ENCODE measurements around the gene ATXN2. TPM values are rescaled to one million over a fixed set of nuclear protein-coding genes. Genes with fewer than 3 reads are reported as not detected.
"Not testable (repeated sequence)": the region's sequence is repeated elsewhere in the genome, so short reads cannot be mapped to it uniquely, and the experiment has no call there.

The ATXN2 gene
- total and polyA plus RNA-seq, 4 donors = 23.8 to 97.5 (median 49.4) TPM

GRCh38 chr12:111584959-111585358 lies 14.2 kb downstream of the ATXN2 start:
- intact Hi-C loops (cut with DNase I) = no loop called here
- no peak for ATAC-seq (ENCODE audit: low FRiP score)
- Histone ChIP-seq H3K27me3 (ENCODE audit: control insufficient read depth in 1 of 2, insufficient read depth in 2 of 2, low read length in 1 of 2) (no peaks in the 10 kb centered on the region), H3K36me3 (ENCODE audit: control insufficient read depth in 1 of 2, insufficient read depth in 2 of 2, low read length in 1 of 2) (no peaks in the 10 kb centered on the region), H3K4me3 (ENCODE audit: low read length in 2 of 2) (no peak overlapping the region), H3K9me3 (ENCODE audit: control insufficient read depth, low read length) (no peaks in the 10 kb centered on the region), H3K27ac (ENCODE audit: low read depth in 1 of 2, low read length in 2 of 2) (no peak overlapping the region), H3K4me1 (ENCODE audit: control insufficient read depth in 1 of 2, insufficient read depth in 2 of 2, low read length in 2 of 2) (no peaks in the 10 kb centered on the region)
- peak in 1 of 2 donors; percentile 14 for DNase-seq
- WGBS, 2 donors = 71 to 74% methylated on average over 4 of the region's 4 CpGs

- DNase-seq; H3K9me3 ChIP-seq (ENCODE audit: control insufficient read depth, low read length); ATAC-seq (ENCODE audit: low FRiP score); H3K4me3 ChIP-seq (ENCODE audit: low read length in 2 of 2); H3K36me3 ChIP-seq (ENCODE audit: control insufficient read depth in 1 of 2, insufficient read depth in 2 of 2, low read length in 1 of 2); H3K4me1 ChIP-seq (ENCODE audit: control insufficient read depth in 1 of 2, insufficient read depth in 2 of 2, low read length in 2 of 2); H3K27me3 ChIP-seq (ENCODE audit: control insufficient read depth in 1 of 2, insufficient read depth in 2 of 2, low read length in 1 of 2); H3K27ac ChIP-seq (ENCODE audit: low read depth in 1 of 2, low read length in 2 of 2); intact Hi-C loops (cut with DNase I): not testable (repeated sequence)
- 93 to 95% methylated on average over 6 of the region's 6 CpGs for WGBS, 2 donors
These were observed 15.6 kb downstream of the ATXN2 start for GRCh38 chr12:111583506-111583905.

GRCh38 chr12:111582133-111582747 lies 16.9 kb downstream of the ATXN2 start:
- Histone ChIP-seq H3K4me3 (ENCODE audit: low read length in 2 of 2) (no peak overlapping the region), H3K27me3 (ENCODE audit: control insufficient read depth in 1 of 2, insufficient read depth in 2 of 2, low read length in 1 of 2) (no peaks in the 10 kb centered on the region), H3K9me3 (ENCODE audit: control insufficient read depth, low read length) (no peaks in the 10 kb centered on the region), H3K36me3 (ENCODE audit: control insufficient read depth in 1 of 2, insufficient read depth in 2 of 2, low read length in 1 of 2) (no peaks in the 10 kb centered on the region), H3K4me1 (ENCODE audit: control insufficient read depth in 1 of 2, insufficient read depth in 2 of 2, low read length in 2 of 2) (no peaks in the 10 kb centered on the region), H3K27ac (ENCODE audit: low read depth in 1 of 2, low read length in 2 of 2) (no peak overlapping the region)
- intact Hi-C loops (cut with DNase I) = no loop called here
- DNase-seq (no peak), ATAC-seq (ENCODE audit: low FRiP score) (no peak)
- WGBS, 2 donors = 95 to 96% methylated on average over 12 of the region's 12 CpGs

GRCh38 chr12:111581434-111582132 lies 17.5 kb downstream of the ATXN2 start:
- Histone ChIP-seq H3K27ac (ENCODE audit: low read depth in 1 of 2, low read length in 2 of 2) (no peak overlapping the region), H3K4me1 (ENCODE audit: control insufficient read depth in 1 of 2, insufficient read depth in 2 of 2, low read length in 2 of 2) (no peaks in the 10 kb centered on the region), H3K36me3 (ENCODE audit: control insufficient read depth in 1 of 2, insufficient read depth in 2 of 2, low read length in 1 of 2) (no peaks in the 10 kb centered on the region), H3K9me3 (ENCODE audit: control insufficient read depth, low read length) (no peaks in the 10 kb centered on the region), H3K4me3 (ENCODE audit: low read length in 2 of 2) (no peak overlapping the region), H3K27me3 (ENCODE audit: control insufficient read depth in 1 of 2, insufficient read depth in 2 of 2, low read length in 1 of 2) (no peaks in the 10 kb centered on the region)
- 79% methylated on average over 15 of the region's 15 CpGs for WGBS, 2 donors
- DNase-seq (no peak), ATAC-seq (ENCODE audit: low FRiP score) (no peak)
- intact Hi-C loops (cut with DNase I) = no loop called here

- H3K36me3 ChIP-seq (ENCODE audit: control insufficient read depth in 1 of 2, insufficient read depth in 2 of 2, low read length in 1 of 2) = no peaks in the 10 kb centered on the region
- no peak overlapping the region for H3K27ac ChIP-seq (ENCODE audit: low read depth in 1 of 2, low read length in 2 of 2)
- H3K27me3 ChIP-seq (ENCODE audit: control insufficient read depth in 1 of 2, insufficient read depth in 2 of 2, low read length in 1 of 2) = no peaks in the 10 kb centered on the region
- H3K4me3 ChIP-seq (ENCODE audit: low read length in 2 of 2) = no peak overlapping the region
- H3K4me1 ChIP-seq (ENCODE audit: control insufficient read depth in 1 of 2, insufficient read depth in 2 of 2, low read length in 2 of 2) = no peaks in the 10 kb centered on the region
- DNase-seq = no peak
- WGBS, 2 donors = 88 to 89% methylated on average over 7 of the region's 7 CpGs
- no peak for ATAC-seq (ENCODE audit: low FRiP score)
- intact Hi-C loops (cut with DNase I) = no loop called here
- H3K9me3 ChIP-seq (ENCODE audit: control insufficient read depth, low read length) = no peaks in the 10 kb centered on the region
These were observed 18.4 kb downstream of the ATXN2 start for GRCh38 chr12:111580737-111581136.

- ATAC-seq (ENCODE audit: low FRiP score) (no peak), DNase-seq (no peak)
- no peak overlapping the region for H3K27ac ChIP-seq (ENCODE audit: low read depth in 1 of 2, low read length in 2 of 2)
- no peaks in the 10 kb centered on the region for H3K4me1 ChIP-seq (ENCODE audit: control insufficient read depth in 1 of 2, insufficient read depth in 2 of 2, low read length in 2 of 2)
- H3K4me3 ChIP-seq (ENCODE audit: low read length in 2 of 2) = no peak overlapping the region
- no peaks in the 10 kb centered on the region for H3K36me3 ChIP-seq (ENCODE audit: control insufficient read depth in 1 of 2, insufficient read depth in 2 of 2, low read length in 1 of 2)
- WGBS, 2 donors = 97 to 99% methylated on average over 3 of the region's 3 CpGs
- intact Hi-C loops (cut with DNase I) = no loop called here
- H3K9me3 ChIP-seq (ENCODE audit: control insufficient read depth, low read length) = no peaks in the 10 kb centered on the region
- no peaks in the 10 kb centered on the region for H3K27me3 ChIP-seq (ENCODE audit: control insufficient read depth in 1 of 2, insufficient read depth in 2 of 2, low read length in 1 of 2)
These were observed 19.0 kb downstream of the ATXN2 start for GRCh38 chr12:111580119-111580425.

- no peak for DNase-seq
- no peak overlapping the region for H3K27ac ChIP-seq (ENCODE audit: low read depth in 1 of 2, low read length in 2 of 2)
- H3K36me3 ChIP-seq (ENCODE audit: control insufficient read depth in 1 of 2, insufficient read depth in 2 of 2, low read length in 1 of 2) = no peaks in the 10 kb centered on the region
- 87 to 88% methylated on average over 2 of the region's 2 CpGs for WGBS, 2 donors
- H3K27me3 ChIP-seq (ENCODE audit: control insufficient read depth in 1 of 2, insufficient read depth in 2 of 2, low read length in 1 of 2) = no peaks in the 10 kb centered on the region
- intact Hi-C loops (cut with DNase I) = no loop called here
- H3K4me3 ChIP-seq (ENCODE audit: low read length in 2 of 2) = no peak overlapping the region
- H3K9me3 ChIP-seq (ENCODE audit: control insufficient read depth, low read length) = no peaks in the 10 kb centered on the region
- peaks cover 0 to 4% of the 10 kb centered on the region in 2 donors for H3K4me1 ChIP-seq (ENCODE audit: control insufficient read depth in 1 of 2, insufficient read depth in 2 of 2, low read length in 2 of 2)
- ATAC-seq (ENCODE audit: low FRiP score) = no peak
These were observed 20.2 kb downstream of the ATXN2 start for GRCh38 chr12:111578971-111579340.

GRCh38 chr12:111578276-111578970 lies 20.7 kb downstream of the ATXN2 start:
- WGBS, 2 donors = 66 to 69% methylated on average over 4 of the region's 4 CpGs
- Histone ChIP-seq H3K36me3 (ENCODE audit: control insufficient read depth in 1 of 2, insufficient read depth in 2 of 2, low read length in 1 of 2) (no peaks in the 10 kb centered on the region), H3K4me1 (ENCODE audit: control insufficient read depth in 1 of 2, insufficient read depth in 2 of 2, low read length in 2 of 2) (peaks cover 0 to 4% of the 10 kb centered on the region in 2 donors), H3K27me3 (ENCODE audit: control insufficient read depth in 1 of 2, insufficient read depth in 2 of 2, low read length in 1 of 2) (no peaks in the 10 kb centered on the region), H3K27ac (ENCODE audit: low read depth in 1 of 2, low read length in 2 of 2) (no peak overlapping the region), H3K9me3 (ENCODE audit: control insufficient read depth, low read length) (no peaks in the 10 kb centered on the region), H3K4me3 (ENCODE audit: low read length in 2 of 2) (no peak overlapping the region)
- intact Hi-C loops (cut with DNase I) = no loop called here
- ATAC-seq (ENCODE audit: low FRiP score) = no peak
- DNase-seq = no peak
